HG03442 (cell line): ENCODE results near the gene PAQR5.

Source experiments
- ATAC-seq: cut with Tn5 transposase; IDR thresholded peaks from one replicate; pipeline ENCODE4 v1.9.1; 2021; ENCODE audit warnings: mild to moderate bottlenecking, moderate library complexity; ENCODE audit not compliant: unreplicated experiment

The PAQR5 gene

DNA sequence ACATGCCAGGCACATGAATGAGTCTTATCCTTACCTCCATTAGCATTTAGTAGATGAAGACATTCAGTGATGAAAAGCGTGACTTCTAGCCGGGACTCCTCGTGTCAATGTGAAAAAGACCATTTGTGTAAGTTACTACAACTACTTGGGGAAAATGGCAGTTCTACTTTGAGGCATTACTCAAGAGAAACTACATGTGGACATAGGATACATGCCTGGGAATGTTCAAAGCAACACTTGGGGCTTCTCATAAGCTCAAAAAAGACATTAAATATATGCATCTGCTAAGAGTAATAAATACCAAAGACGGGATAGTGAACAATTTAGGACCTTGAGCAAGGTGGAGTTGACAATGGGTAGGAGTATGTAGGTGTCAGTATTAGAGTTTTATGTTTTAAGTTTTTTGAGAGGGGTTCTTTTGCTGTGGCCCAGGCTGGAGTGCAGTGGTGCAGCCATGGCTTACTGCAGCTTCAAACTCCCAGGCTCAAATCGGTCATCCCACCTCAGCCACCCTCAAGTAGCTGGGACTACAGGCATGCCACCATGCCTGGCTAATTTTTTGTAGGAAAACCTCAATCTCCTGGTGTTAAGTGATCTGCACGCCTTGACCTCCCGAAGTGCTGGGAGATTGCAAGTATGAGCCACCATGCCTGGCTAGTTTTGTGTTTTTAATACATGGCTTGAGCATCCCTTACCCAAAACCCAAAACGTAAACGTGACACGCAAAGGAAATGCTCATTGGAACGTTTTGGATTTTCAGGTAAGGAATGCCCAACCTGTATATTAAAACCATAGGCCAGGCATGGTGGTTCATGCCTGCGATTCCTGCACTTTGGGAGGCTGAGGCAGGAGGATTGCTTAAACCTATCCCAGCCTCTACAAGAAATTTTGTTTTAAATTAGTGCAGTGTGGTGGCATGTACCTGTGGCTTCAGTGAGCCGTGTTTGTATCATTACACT, 157.8 kb downstream of the PAQR5 start:
- no peak for ATAC-seq
